ENCODE measurements around the gene NRXN3.

NRXN3 gene

DNA sequence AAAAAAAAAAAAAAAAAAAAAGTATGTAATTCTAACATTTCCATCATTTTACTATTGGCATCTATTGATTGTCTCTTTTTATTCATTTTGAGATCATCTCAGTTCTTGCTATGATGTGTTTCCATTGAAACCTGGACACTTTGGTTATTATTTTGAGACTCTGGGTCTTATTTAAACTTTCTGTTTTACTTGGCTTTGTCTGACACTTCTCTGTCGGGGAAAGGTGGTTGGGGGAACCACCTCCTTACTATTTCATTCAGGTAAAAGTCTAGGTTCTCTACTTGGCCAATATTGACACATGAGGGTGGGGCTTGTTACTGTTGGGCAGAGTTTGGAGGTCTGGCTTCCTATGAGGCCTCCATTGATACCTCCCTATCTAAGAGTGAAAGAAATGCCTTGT, 228.0 kb downstream of the NRXN3 start:
- Histone ChIP-seq H3K79me2 (ENCODE audit: insufficient read depth, low read length) (no peaks in the 10 kb centered on the region), H3F3A (ENCODE audit: insufficient read depth) (no peaks in the 10 kb centered on the region), H3K9me3 (ENCODE audit: insufficient read depth, low read length) (no peaks in the 10 kb centered on the region), H4K20me1 (ENCODE audit: low read depth, low read length) (no peaks in the 10 kb centered on the region), H3K4me3 (ENCODE audit: insufficient read depth, low read length, poor library complexity, severe bottlenecking) (no peak overlapping the region), H3K9me2 (replicated peaks; ENCODE audit: insufficient read depth, low read length) (no peaks in the 10 kb centered on the region), H3K9ac (ENCODE audit: low read length) (no peak overlapping the region), H3K27ac (ENCODE audit: low read depth, low read length) (no peak overlapping the region), H3K4me2 (ENCODE audit: low read depth, low read length, poor library complexity, severe bottlenecking) (no peak overlapping the region), H3K27me3 (ENCODE audit: low read length) (0 out of 2 replicates have a peak, but pooled peaks cover 4% of the 10 kb centered on the region), H2AFZ (ENCODE audit: low read depth, low read length, severe bottlenecking) (no peak overlapping the region), H3K36me3 (ENCODE audit: low read length) (no peaks in the 10 kb centered on the region)
- no peak for TF ChIP-seq EZH2phosphoT487 (conservative IDR thresholded peaks at IDR 0.05; ENCODE audit: low read length)
- TF ChIP-seq, protein P1, sequence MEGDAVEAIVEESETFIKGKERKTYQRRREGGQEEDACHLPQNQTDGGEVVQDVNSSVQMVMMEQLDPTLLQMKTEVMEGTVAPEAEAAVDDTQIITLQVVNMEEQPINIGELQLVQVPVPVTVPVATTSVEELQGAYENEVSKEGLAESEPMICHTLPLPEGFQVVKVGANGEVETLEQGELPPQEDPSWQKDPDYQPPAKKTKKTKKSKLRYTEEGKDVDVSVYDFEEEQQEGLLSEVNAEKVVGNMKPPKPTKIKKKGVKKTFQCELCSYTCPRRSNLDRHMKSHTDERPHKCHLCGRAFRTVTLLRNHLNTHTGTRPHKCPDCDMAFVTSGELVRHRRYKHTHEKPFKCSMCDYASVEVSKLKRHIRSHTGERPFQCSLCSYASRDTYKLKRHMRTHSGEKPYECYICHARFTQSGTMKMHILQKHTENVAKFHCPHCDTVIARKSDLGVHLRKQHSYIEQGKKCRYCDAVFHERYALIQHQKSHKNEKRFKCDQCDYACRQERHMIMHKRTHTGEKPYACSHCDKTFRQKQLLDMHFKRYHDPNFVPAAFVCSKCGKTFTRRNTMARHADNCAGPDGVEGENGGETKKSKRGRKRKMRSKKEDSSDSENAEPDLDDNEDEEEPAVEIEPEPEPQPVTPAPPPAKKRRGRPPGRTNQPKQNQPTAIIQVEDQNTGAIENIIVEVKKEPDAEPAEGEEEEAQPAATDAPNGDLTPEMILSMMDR (IDR thresholded peaks at IDR 0.05; ENCODE audit: insufficient read depth, low read length, poor library complexity, severe bottlenecking), result no peak

DNA sequence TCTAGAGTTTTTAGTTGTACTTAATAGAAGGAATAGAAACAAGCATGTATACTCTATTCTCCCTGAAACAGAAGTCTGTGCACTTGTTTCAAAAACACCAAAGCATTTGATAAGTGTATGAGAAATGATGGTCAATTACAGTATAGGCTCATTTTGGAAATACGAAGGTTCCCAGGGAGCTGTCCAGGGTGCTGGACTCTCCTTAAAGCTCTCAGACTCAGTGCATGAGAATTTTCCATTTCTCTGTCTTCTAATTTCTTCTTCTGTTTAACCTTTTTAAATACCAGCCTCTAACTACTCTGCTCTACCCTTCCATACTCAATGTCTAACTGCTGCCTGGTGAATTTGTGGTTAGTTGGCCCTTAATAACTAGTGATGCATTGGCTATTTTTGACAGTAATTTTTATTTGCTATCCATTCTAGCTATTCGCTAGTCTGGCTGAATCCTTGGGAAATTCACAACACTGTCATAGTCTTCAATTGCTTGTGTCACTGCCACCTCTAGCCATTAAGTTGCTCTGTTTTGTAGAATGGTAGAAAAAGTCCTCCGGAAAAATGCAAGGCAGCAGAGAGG, 229.2 kb downstream of the NRXN3 start:
- Histone ChIP-seq H3K4me2 (ENCODE audit: low read depth, low read length, poor library complexity, severe bottlenecking) (no peak overlapping the region), H3K9me3 (ENCODE audit: insufficient read depth, low read length) (no peaks in the 10 kb centered on the region), H3K79me2 (ENCODE audit: insufficient read depth, low read length) (no peaks in the 10 kb centered on the region), H3K9ac (ENCODE audit: low read length) (no peak overlapping the region), H3K9me2 (replicated peaks; ENCODE audit: insufficient read depth, low read length) (no peaks in the 10 kb centered on the region), H3K4me3 (ENCODE audit: insufficient read depth, low read length, poor library complexity, severe bottlenecking) (no peak overlapping the region), H4K20me1 (ENCODE audit: low read depth, low read length) (no peaks in the 10 kb centered on the region), H2AFZ (ENCODE audit: low read depth, low read length, severe bottlenecking) (no peak overlapping the region), H3K27me3 (ENCODE audit: low read length) (0 out of 2 replicates have a peak, but pooled peaks cover 6% of the 10 kb centered on the region), H3K27ac (ENCODE audit: low read depth, low read length) (no peak overlapping the region), H3F3A (ENCODE audit: insufficient read depth) (no peaks in the 10 kb centered on the region), H3K36me3 (ENCODE audit: low read length) (no peaks in the 10 kb centered on the region)
- TF ChIP-seq, protein P1 (IDR thresholded peaks at IDR 0.05; ENCODE audit: insufficient read depth, low read length, poor library complexity, severe bottlenecking), result no peak
- TF ChIP-seq EZH2phosphoT487 (conservative IDR thresholded peaks at IDR 0.05; ENCODE audit: low read length), result no peak

DNA sequence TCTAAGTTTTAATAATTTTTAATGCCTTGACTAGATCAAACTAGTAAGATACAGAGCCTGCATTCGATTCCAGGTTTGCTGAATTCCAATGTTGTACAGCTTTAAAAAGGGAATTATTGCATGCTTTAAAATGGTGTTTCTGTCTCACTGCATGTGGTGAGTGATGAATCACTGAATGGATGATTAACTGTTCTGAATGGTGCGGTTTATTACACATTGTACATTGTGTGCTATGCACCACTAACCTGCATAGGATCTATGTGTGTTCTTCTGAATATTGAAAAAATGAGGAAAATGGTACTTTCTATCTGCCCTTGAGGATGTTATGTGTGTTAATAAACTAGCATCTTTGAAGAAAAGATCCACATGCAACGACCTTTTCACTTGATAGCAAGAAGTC, 231.7 kb downstream of the NRXN3 start:
- no peak overlapping the region for H3K4me3 ChIP-seq (ENCODE audit: insufficient read depth, low read length, poor library complexity, severe bottlenecking)
- TF ChIP-seq EZH2phosphoT487 (conservative IDR thresholded peaks at IDR 0.05; ENCODE audit: low read length), result no peak
- TF ChIP-seq, protein P1 (IDR thresholded peaks at IDR 0.05; ENCODE audit: insufficient read depth, low read length, poor library complexity, severe bottlenecking), result no peak

More for the DNA sequence above, 231.7 kb downstream of the NRXN3 start:
- H2AFZ ChIP-seq (ENCODE audit: low read depth, low read length, severe bottlenecking), result no peak overlapping the region
- H3K36me3 ChIP-seq (ENCODE audit: low read length), result no peaks in the 10 kb centered on the region
- no peaks in the 10 kb centered on the region for H3F3A ChIP-seq (ENCODE audit: insufficient read depth)
- no peak overlapping the region for H3K4me2 ChIP-seq (ENCODE audit: low read depth, low read length, poor library complexity, severe bottlenecking)
- no peaks in the 10 kb centered on the region for H4K20me1 ChIP-seq (ENCODE audit: low read depth, low read length)
- H3K9me3 ChIP-seq (ENCODE audit: insufficient read depth, low read length), result no peaks in the 10 kb centered on the region
- no peak overlapping the region for H3K27ac ChIP-seq (ENCODE audit: low read depth, low read length)
- H3K27me3 ChIP-seq (ENCODE audit: low read length), result 0 out of 2 replicates have a peak, but pooled peaks cover 6% of the 10 kb centered on the region
- H3K9ac ChIP-seq (ENCODE audit: low read length), result no peak overlapping the region
- no peaks in the 10 kb centered on the region for H3K79me2 ChIP-seq (ENCODE audit: insufficient read depth, low read length)
- no peaks in the 10 kb centered on the region for H3K9me2 ChIP-seq (replicated peaks; ENCODE audit: insufficient read depth, low read length)
